ENCODE data around the gene CRYBG3.

Gene CRYBG3

GRCh38 chr3:97952872-97953271, 131.1 kb downstream of the CRYBG3 start:
- DNase-seq (ENCODE audit: insufficient read length, low spot score) (no peak), FAIRE-seq (no peak)
- no peak for TF ChIP-seq POLR2A (IDR thresholded peaks at IDR 0.05; ENCODE audit: low read depth, low read length)

- no peak for TF ChIP-seq POLR2A (IDR thresholded peaks at IDR 0.05; ENCODE audit: low read depth, low read length)
- no peak for DNase-seq (ENCODE audit: insufficient read length, low spot score)
- no peak for FAIRE-seq
These were observed 132.5 kb downstream of the CRYBG3 start for GRCh38 chr3:97954228-97954827.

GRCh38 chr3:97956051-97956450, 134.2 kb downstream of the CRYBG3 start:
- DNase-seq (ENCODE audit: insufficient read length, low spot score) (no peak), FAIRE-seq (no peak)
- TF ChIP-seq POLR2A (IDR thresholded peaks at IDR 0.05; ENCODE audit: low read depth, low read length) = no peak

GRCh38 chr3:97957617-97958311, 136.0 kb downstream of the CRYBG3 start:
- FAIRE-seq (no peak), DNase-seq (ENCODE audit: insufficient read length, low spot score) (no peak)
- no peak for TF ChIP-seq POLR2A (IDR thresholded peaks at IDR 0.05; ENCODE audit: low read depth, low read length)

GRCh38 chr3:97958396-97958795, 136.6 kb downstream of the CRYBG3 start:
- no peak for DNase-seq (ENCODE audit: insufficient read length, low spot score)
- no peak for TF ChIP-seq POLR2A (IDR thresholded peaks at IDR 0.05; ENCODE audit: low read depth, low read length)
- no peak for FAIRE-seq

- no peak for DNase-seq (ENCODE audit: insufficient read length, low spot score)
- TF ChIP-seq POLR2A (IDR thresholded peaks at IDR 0.05; ENCODE audit: low read depth, low read length) = no peak
- no peak for FAIRE-seq
These were observed 137.0 kb downstream of the CRYBG3 start for GRCh38 chr3:97958796-97959195.

GRCh38 chr3:97959872-97960271, 138.1 kb downstream of the CRYBG3 start:
- TF ChIP-seq POLR2A (IDR thresholded peaks at IDR 0.05; ENCODE audit: low read depth, low read length) = no peak
- FAIRE-seq (no peak), DNase-seq (ENCODE audit: insufficient read length, low spot score) (no peak)

GRCh38 chr3:97960551-97960950, 138.7 kb downstream of the CRYBG3 start:
- FAIRE-seq = no peak
- DNase-seq (ENCODE audit: insufficient read length, low spot score) = no peak
- no peak for TF ChIP-seq POLR2A (IDR thresholded peaks at IDR 0.05; ENCODE audit: low read depth, low read length)

GRCh38 chr3:97960993-97961766, 139.4 kb downstream of the CRYBG3 start:
- no peak for TF ChIP-seq POLR2A (IDR thresholded peaks at IDR 0.05; ENCODE audit: low read depth, low read length)
- FAIRE-seq (no peak), DNase-seq (ENCODE audit: insufficient read length, low spot score) (no peak)

GRCh38 chr3:97967966-97968365, 146.2 kb downstream of the CRYBG3 start:
- no peak for TF ChIP-seq POLR2A (IDR thresholded peaks at IDR 0.05; ENCODE audit: low read depth, low read length)
- FAIRE-seq (no peak), DNase-seq (ENCODE audit: insufficient read length, low spot score) (no peak)

GRCh38 chr3:97968376-97968775, 146.6 kb downstream of the CRYBG3 start:
- FAIRE-seq (no peak), DNase-seq (ENCODE audit: insufficient read length, low spot score) (no peak)
- TF ChIP-seq POLR2A (IDR thresholded peaks at IDR 0.05; ENCODE audit: low read depth, low read length) = no peak

GRCh38 chr3:97969541-97969940, 147.7 kb downstream of the CRYBG3 start:
- no peak for FAIRE-seq

GRCh38 chr3:97970156-97970555, 148.3 kb downstream of the CRYBG3 start:
- TF ChIP-seq POLR2A (IDR thresholded peaks at IDR 0.05; ENCODE audit: low read depth, low read length) = no peak
- no peak for DNase-seq (ENCODE audit: insufficient read length, low spot score)
- FAIRE-seq = no peak

More at GRCh38 chr3:97969541-97969940, 147.7 kb downstream of the CRYBG3 start:
- DNase-seq (ENCODE audit: insufficient read length, low spot score) = no peak
- no peak for TF ChIP-seq POLR2A (IDR thresholded peaks at IDR 0.05; ENCODE audit: low read depth, low read length)

GRCh38 chr3:97970956-97971620, 149.3 kb downstream of the CRYBG3 start:
- TF ChIP-seq POLR2A (IDR thresholded peaks at IDR 0.05; ENCODE audit: low read depth, low read length) = no peak
- DNase-seq (ENCODE audit: insufficient read length, low spot score) = no peak
- no peak for FAIRE-seq

All from H54 (cell line).